GM12878 (cell line): ENCODE measurements around the gene COL5A3. TPM values are rescaled to one million over a fixed set of nuclear protein-coding genes. Genes with fewer than 3 reads are reported as not detected.
"Not testable (repeated sequence)": the region's sequence is repeated elsewhere in the genome, so short reads cannot be mapped to it uniquely, and the experiment has no call there.

Experiments used
- ATAC-seq: fragments of 200-7000 bp; cut with Tn5 transposase; 3 replicates; pipeline ENCODE4 v1.9.1; 2020; ENCODE audit warnings: mild to moderate bottlenecking, moderate library complexity
- BruUV-seq: library from RNA; stranded (reverse); fragments of 400-500 nt; replicated peaks from 2 replicates; lab custom pipeline; 2021; lab: Mats Ljungman, UMichigan
- CTCF ChIA-PET: fragments of 300-600 bp; sonication (Branson Sonifier 250); formaldehyde crosslinking; extraction: SDS; loops from one replicate; lab custom pipeline; 2021; ENCODE audit warnings: inconsistent platforms; lab: Yijun Ruan, JAX
- POLR2A ChIA-PET: fragments of 350-600 bp; formaldehyde crosslinking; extraction: SDS; loops from one replicate; lab custom pipeline; 2021; ENCODE audit warnings: inconsistent platforms; lab: Charles Lee
- RAD21 ChIA-PET: fragments of 300-600 bp; sonication (Branson Sonifier 250); formaldehyde crosslinking; loops from one replicate; lab custom pipeline; 2023; ENCODE audit warnings: antibody characterized with exemption; ENCODE audit not compliant: unreplicated experiment; lab: Charles Lee
- SMC1A ChIA-PET: fragments of 300-600 bp; sonication (Branson Sonifier 250); formaldehyde crosslinking; loops from one replicate; lab custom pipeline; 2023; ENCODE audit not compliant: unreplicated experiment, uncharacterized antibody; lab: Charles Lee
- DNase-seq: peaks from one replicate; pipeline ENCODE4 v3.0.0-alpha.2; 2011; ENCODE audit warnings: low read depth, low spot score
- FAIRE-seq: peaks from 3 replicates; lab custom pipeline; 2011; peaks lifted over from hg19 to GRCh38; lab: Jason Lieb, UNC
- H2AFZ ChIP-seq: 2 replicates; pipeline ENCODE4 v1.6.0; 2011; ENCODE audit warnings: low read depth, low read length, control low read depth; ENCODE audit not compliant: control insufficient read depth
- H3K27ac ChIP-seq: 2 replicates; pipeline ENCODE4 v1.5.1; 2011; ENCODE audit warnings: control low read depth; ENCODE audit not compliant: control insufficient read depth, insufficient read depth
- H3K27me3 ChIP-seq, 2 experiments: replicated peaks in 1 of 2; 2 replicates each; pipeline versions ENCODE4 v1.6.0 to v1.6.1; 2011; ENCODE audit warnings: low read length in 1 of 2; ENCODE audit not compliant: control insufficient read depth in 2 of 2, insufficient read depth in 2 of 2
- H3K36me3 ChIP-seq, 2 experiments: 2 replicates each; pipeline ENCODE4 v1.5.1; 2011; ENCODE audit warnings: low read length in 1 of 2; ENCODE audit not compliant: control insufficient read depth in 2 of 2, insufficient read depth in 2 of 2
- H3K4me1 ChIP-seq: 2 replicates; pipeline ENCODE4 v1.6.1; 2011; ENCODE audit warnings: mild to moderate bottlenecking, low read length, moderate library complexity, mixed read lengths; ENCODE audit not compliant: control insufficient read depth, insufficient read depth
- H3K4me2 ChIP-seq: 2 replicates; pipeline ENCODE4 v1.6.0; 2011; ENCODE audit warnings: control low read depth; ENCODE audit not compliant: control insufficient read depth, insufficient read depth
- H3K4me3 ChIP-seq: fragments of 200-600 bp; sonication (generic); 2 replicates; pipeline ENCODE4 v1.5.1; 2016
- H3K79me2 ChIP-seq: 2 replicates; pipeline ENCODE4 v1.6.0; 2011; ENCODE audit warnings: low read length; ENCODE audit not compliant: control insufficient read depth, insufficient read depth
- H3K9ac ChIP-seq: 2 replicates; pipeline ENCODE4 v1.8.0; 2011; ENCODE audit warnings: low read length, control low read depth, mixed read lengths; ENCODE audit not compliant: control insufficient read depth, insufficient read depth
- H3K9me3 ChIP-seq: replicated peaks from 3 replicates; pipeline ENCODE4 v1.5.1; 2011; ENCODE audit warnings: mild to moderate bottlenecking, low read length; ENCODE audit not compliant: control insufficient read depth, insufficient read depth
- H4K20me1 ChIP-seq: 2 replicates; pipeline ENCODE4 v1.6.0; 2011; ENCODE audit not compliant: control insufficient read depth, insufficient read depth
- ATF3 ChIP-seq: IDR thresholded peaks from 2 replicates; pipeline ENCODE4 v1.6.1; 2011; ENCODE audit warnings: low read depth, mild to moderate bottlenecking, low read length, moderate library complexity, borderline replicate concordance; ENCODE audit errors: extremely low read depth
- NFIC ChIP-seq: IDR thresholded peaks from 2 replicates; pipeline ENCODE4 v1.6.1; 2012; ENCODE audit warnings: low read depth, mild to moderate bottlenecking, inconsistent platforms, low read length, moderate library complexity
- SIX5 ChIP-seq: IDR thresholded peaks from 2 replicates; pipeline ENCODE4 v1.6.1; 2011; ENCODE audit warnings: mild to moderate bottlenecking, low read depth, low read length, moderate library complexity; ENCODE audit not compliant: severe bottlenecking
- SRF ChIP-seq, 2 experiments: IDR thresholded peaks; 2 replicates each; pipeline ENCODE4 v1.6.1; 2011; ENCODE audit warnings: low read depth in 2 of 2, low read length in 2 of 2, mild to moderate bottlenecking in 1 of 2, moderate library complexity in 1 of 2
- WGBS: methylation state at CpG from one replicate; pipeline ENCODE4 v1.1.6; 2016; ENCODE audit warnings: low lambda C conversion rate; ENCODE audit not compliant: insufficient replicate concordance, insufficient coverage; ENCODE audit errors: missing lambda C conversion rate; 5-methylcytosine and 5-hydroxymethylcytosine counted together
- in situ Hi-C: fragments of 300-500 bp; cut with MboI; formaldehyde crosslinking; loops from 9 replicates; pipeline ENCODE4 v1.14.3; 2018; ENCODE audit warnings: mixed read lengths
- intact Hi-C: fragments of 100-400 bp; cut with micrococcal nuclease; formaldehyde crosslinking; loops from one replicate; pipeline ENCODE4 v1.14.2; 2022; ENCODE audit not compliant: unreplicated experiment
- polyA plus RNA-seq, 11 experiments: library from polyadenylated mRNA; depleted of rRNA in 4 of 11; unstranded in 6 of 11; stranded (reverse) in 5 of 11; fragments of >200 nt; fragmentation: Nextera tagmentation in 4 of 11; fragmentation: Illumina TruSeq in 1 of 11; extraction: Ambion mirVana in 4 of 11; extraction: Trizol in 1 of 11; gene quantifications; 1 replicate in 1 of 11; 2 replicates in 10 of 11; pipeline versions ENCODE4 v1.2.1 to v1.2.3, GENCODE V29; 2011 to 2016; ENCODE audit warnings: inconsistent platforms in 2 of 11, missing spikeins in 2 of 11, low read depth in 1 of 11
- total RNA-seq, 4 experiments: library from RNA; depleted of rRNA in 3 of 4; stranded (reverse); fragments of >200 nt in 3 of 4; fragmentation: Illumina TruSeq in 1 of 4; extraction: Trizol in 1 of 4; gene quantifications; 2 replicates each; pipeline versions ENCODE4 v1.2.1 to v1.2.3, GENCODE V29; 2013 to 2021

Gene COL5A3
- total and polyA plus RNA-seq, 10 of the 15 experiments (the other 5 are each of a cell fraction or from before 2014, with no cell fraction given) = under 0.01 to 8.3 (median 0.10) TPM; not detected in 2

DNA sequence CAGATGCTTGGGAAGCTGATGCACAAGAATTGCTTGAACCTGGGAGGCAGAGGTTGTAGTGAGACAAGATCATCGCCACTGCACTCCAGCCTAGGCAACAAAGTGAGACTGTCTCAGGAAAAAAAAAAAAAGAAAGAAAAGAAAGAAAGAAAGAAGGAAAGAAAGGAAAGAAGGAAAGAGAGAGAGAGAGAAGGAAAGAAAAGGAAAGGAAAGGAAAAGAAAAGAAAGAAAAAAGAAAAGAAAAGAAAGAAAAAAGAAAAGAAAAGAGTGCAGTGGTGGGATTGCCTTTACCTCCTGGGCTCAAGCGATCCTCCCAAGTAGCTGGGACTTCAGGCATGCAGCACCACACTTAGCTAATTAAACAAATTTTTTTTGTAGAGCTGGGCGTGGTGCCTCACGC is 86.9 kb downstream of the COL5A3 start:
- in situ Hi-C loops (no loop called here), intact Hi-C loops (no loop called here)
- no TSS peak for BruUV-seq
- H4K20me1 ChIP-seq = no peaks in the 10 kb centered on the region
- no peak for ATAC-seq
- no peaks in the 10 kb centered on the region for H3K36me3 ChIP-seq
- H3K9ac ChIP-seq = no peak overlapping the region
- no peak for FAIRE-seq
- no peak overlapping the region for H3K4me2 ChIP-seq
- peaks cover 7% of the 10 kb centered on the region for H3K4me1 ChIP-seq
- H3K27me3 ChIP-seq = no peaks in the 10 kb centered on the region
- no peak overlapping the region for H3K27ac ChIP-seq
- ChIA-PET SMC1A (no interaction called here), RAD21 (no interaction called here), POLR2A (no interaction called here), CTCF (interaction anchor here (1.2 kb wide), 1 partner anchor 108 kb away, joined by 3 read pairs; no protein-coding TSS in a partner anchor)
- TF ChIP-seq ATF3 = no peak
- no peak for TF ChIP-seq SIX5
- TF ChIP-seq NFIC = no peak
- no peak for TF ChIP-seq SRF (IDR thresholded peaks at IDR 0.05; ENCODE audit: low read depth in 2 of 2, low read length in 2 of 2)
- no peaks in the 10 kb centered on the region for H3K9me3 ChIP-seq
- H2AFZ ChIP-seq = no peak overlapping the region
- 54% methylated on average over 4 of the region's 4 CpGs for WGBS
- H3K79me2 ChIP-seq = no peaks in the 10 kb centered on the region
- H3K4me3 ChIP-seq = no peak overlapping the region
- DNase-seq = no peak

DNA sequence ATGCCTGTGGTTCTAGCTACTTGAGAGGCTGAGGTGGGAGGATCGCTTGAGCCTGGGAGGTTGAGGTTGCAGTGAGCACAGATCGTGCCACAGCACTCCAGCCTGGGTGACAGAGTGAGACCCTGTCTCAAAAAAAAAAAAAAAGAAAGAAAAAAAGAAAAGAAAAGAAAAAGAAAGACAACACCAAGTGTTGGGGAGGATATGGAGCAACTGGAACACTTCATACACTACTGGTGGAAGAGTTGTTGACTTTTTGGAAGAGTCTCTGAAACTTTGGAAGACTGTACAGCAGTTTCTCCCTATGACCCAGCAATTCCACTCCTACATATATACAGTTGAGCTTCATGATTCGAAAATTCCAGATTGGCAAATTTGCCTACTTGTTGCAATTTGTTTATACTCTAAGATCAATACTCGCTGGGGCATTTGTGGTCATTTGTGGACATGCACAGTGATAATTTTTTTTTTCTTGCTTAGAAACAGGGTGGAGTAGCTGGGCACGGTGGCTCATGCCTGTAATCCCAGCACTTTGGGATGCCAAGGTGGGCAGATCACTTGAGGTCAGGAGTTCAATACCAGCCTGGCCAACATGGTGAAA is 87.4 kb downstream of the COL5A3 start:
- DNase-seq, H3K4me3 ChIP-seq, H3K36me3 ChIP-seq, H4K20me1 ChIP-seq, BruUV-seq, intact Hi-C loops, ATAC-seq, H3K9ac ChIP-seq, H3K27me3 ChIP-seq, POLR2A ChIA-PET, H2AFZ ChIP-seq, SMC1A ChIA-PET, H3K27ac ChIP-seq, H3K79me2 ChIP-seq, FAIRE-seq, H3K9me3 ChIP-seq, H3K4me1 ChIP-seq, H3K4me2 ChIP-seq, in situ Hi-C loops, RAD21 ChIA-PET: not testable (repeated sequence)
- CTCF ChIA-PET = interaction anchor here (1.2 kb wide), 1 partner anchor 108 kb away, joined by 3 read pairs; no protein-coding TSS in a partner anchor
- WGBS = 13% methylated on average over 4 of the region's 5 CpGs
